K562 (cell line): ENCODE results near the gene ZNF724. TPM values are rescaled to one million over a fixed set of nuclear protein-coding genes. Genes with fewer than 3 reads are reported as not detected.
A peak's percentile ranks its signal among the peaks of the same experiment; 100 is the strongest.

Experiments
- ATAC-seq: fragments of 200-7000 bp; cut with Tn5 transposase; 3 replicates; pipeline ENCODE4 v1.9.1; 2020; ENCODE audit warnings: moderate library complexity
- BruUV-seq: library from RNA; stranded (reverse); fragments of 400-500 nt; replicated peaks from 2 replicates; lab custom pipeline; 2021; lab: Mats Ljungman, UMichigan
- CTCF ChIA-PET: fragments of 300-600 bp; formaldehyde crosslinking; extraction: SDS; loops from one replicate; lab custom pipeline; 2021; ENCODE audit warnings: low intra/inter-chr PET ratio; lab: Yijun Ruan, JAX
- POLR2A ChIA-PET: fragments of 300-600, 350-650 bp; sonication (Branson Sonifier 250); formaldehyde crosslinking; extraction: SDS; loops from one replicate; lab custom pipeline; 2021; ENCODE audit warnings: antibody characterized with exemption, inconsistent platforms; lab: Yijun Ruan, JAX
- DNase-seq, 4 experiments: peaks; one replicate each; pipeline versions ENCODE4 v3.0.0 to v3.0.0-alpha.2; 2011 to 2018; ENCODE audit warnings: low spot score in 3 of 4, mixed read lengths in 3 of 4; ENCODE audit errors: extremely low read depth in 1 of 4
- FAIRE-seq: peaks from 2 replicates; lab custom pipeline; 2011; peaks lifted over from hg19 to GRCh38; lab: Jason Lieb, UNC
- H2AFZ ChIP-seq: 2 replicates; pipeline ENCODE4 v1.6.0; 2011; ENCODE audit warnings: low read depth, low read length, control low read depth, inconsistent platforms
- H3K27ac ChIP-seq: fragments of 200-600 bp; 3 replicates; pipeline ENCODE4 v1.8.0; 2011; ENCODE audit warnings: low read depth, mild to moderate bottlenecking, control low read depth, inconsistent platforms, low read length, moderate library complexity, mixed read lengths; ENCODE audit errors: extremely low read depth
- H3K27me3 ChIP-seq, 2 experiments: fragments of 300-600 bp in 1 of 2; 2 replicates in 1 of 2; 3 replicates in 1 of 2; pipeline versions ENCODE4 v1.6.0 to v1.8.0; 2011; ENCODE audit warnings: inconsistent platforms in 2 of 2, low read length in 2 of 2, mild to moderate bottlenecking in 1 of 2, mixed read lengths in 1 of 2, moderate library complexity in 1 of 2; ENCODE audit not compliant: control insufficient read depth in 2 of 2, insufficient read depth in 2 of 2
- H3K36me3 ChIP-seq: fragments of 300-600 bp; 3 replicates; pipeline ENCODE4 v1.8.0; 2011; ENCODE audit warnings: mild to moderate bottlenecking, low read length, inconsistent platforms; ENCODE audit not compliant: control insufficient read depth, insufficient read depth
- H3K4me1 ChIP-seq, 2 experiments: fragments of 200-600 bp in 1 of 2; replicated peaks in 1 of 2; 2 replicates in 1 of 2; 3 replicates in 1 of 2; pipeline versions ENCODE4 v1.5.1 to v1.8.0; 2011; ENCODE audit warnings: inconsistent platforms in 2 of 2, low read length in 2 of 2, mild to moderate bottlenecking in 1 of 2, mixed read lengths in 1 of 2, moderate library complexity in 1 of 2; ENCODE audit not compliant: control insufficient read depth in 2 of 2, insufficient read depth in 2 of 2
- H3K4me2 ChIP-seq: 2 replicates; pipeline ENCODE4 v1.6.1; 2011; ENCODE audit warnings: low read length, control low read depth, inconsistent platforms, mixed read lengths; ENCODE audit not compliant: insufficient read depth
- H3K4me3 ChIP-seq: fragments of 200-600 bp; sonication (generic), shearing (Covaris generic); 2 replicates; pipeline ENCODE4 v1.5.1; 2016; ENCODE audit warnings: control low read depth, inconsistent platforms
- H3K79me2 ChIP-seq: fragments of 200-600 bp; 3 replicates; pipeline ENCODE4 v1.8.0; 2011; ENCODE audit warnings: low read length, inconsistent platforms; ENCODE audit not compliant: control insufficient read depth, insufficient read depth
- H3K9ac ChIP-seq, 2 experiments: 2 replicates each; pipeline versions ENCODE4 v1.6.0 to v1.6.1; 2011; ENCODE audit warnings: low read depth in 2 of 2, low read length in 2 of 2, control low read depth in 1 of 2, inconsistent platforms in 1 of 2, mild to moderate bottlenecking in 1 of 2, mixed read lengths in 1 of 2; ENCODE audit not compliant: insufficient read depth in 1 of 2
- H3K9me1 ChIP-seq: one replicate; pipeline ENCODE4 v1.6.0; 2011; ENCODE audit warnings: inconsistent platforms, mild to moderate bottlenecking, low read length, moderate library complexity; ENCODE audit not compliant: control insufficient read depth, insufficient read depth
- H3K9me3 ChIP-seq: replicated peaks from 2 replicates; pipeline ENCODE4 v1.5.1; 2011; ENCODE audit warnings: low read depth, low read length, inconsistent platforms; ENCODE audit not compliant: control insufficient read depth, insufficient read depth
- H4K20me1 ChIP-seq: replicated peaks from 2 replicates; pipeline ENCODE4 v1.6.1; 2011; ENCODE audit warnings: low read length, inconsistent platforms, mixed read lengths; ENCODE audit not compliant: control insufficient read depth, insufficient read depth
- CTCF ChIP-seq, 3 experiments: IDR thresholded peaks in 2 of 3; conservative IDR thresholded peaks in 1 of 3; 2 replicates each; pipeline ENCODE4 v1.5.1; 2011 to 2012; ENCODE audit warnings: low read length in 3 of 3, mild to moderate bottlenecking in 3 of 3, control low read depth in 2 of 3, improper control_type of control experiment in 1 of 3, inconsistent platforms in 1 of 3, low read depth in 1 of 3, mixed read lengths in 1 of 3, moderate library complexity in 1 of 3; ENCODE audit not compliant: insufficient read depth in 2 of 3
- ELF2 ChIP-seq: fragments of 250-450 bp; sonication (Bioruptor Pico); IDR thresholded peaks from 2 replicates; pipeline ENCODE4 v1.5.0; 2021; ENCODE audit warnings: mild to moderate bottlenecking
- FOSL1 ChIP-seq: fragments of 200-800 bp; sonication (Bioruptor generic); conservative IDR thresholded peaks from 2 replicates; pipeline ENCODE4 v1.6.1; 2016; ENCODE audit warnings: missing genetic modification characterization, missing compliant biosample characterization
- FOXA3 ChIP-seq, 2 experiments: fragments of 450-650 bp in 1 of 2; sonication (generic) in 1 of 2; formaldehyde crosslinking; IDR thresholded peaks in 1 of 2; conservative IDR thresholded peaks in 1 of 2; 2 replicates each; pipeline versions ENCODE4 v1.4.0 to v1.8.0; 2020 to 2022; ENCODE audit warnings: mild to moderate bottlenecking in 2 of 2, missing genetic modification reagents in 1 of 2
- XRCC3 ChIP-seq: fragments of 450-650 bp; IDR thresholded peaks from 2 replicates; pipeline ENCODE4 v1.6.1; 2017; ENCODE audit warnings: mild to moderate bottlenecking, moderate library complexity
- ZNF551 ChIP-seq: fragments of 250-450 bp; sonication (Bioruptor Pico); IDR thresholded peaks from 2 replicates; pipeline ENCODE4 v1.5.0; 2021; ENCODE audit warnings: mild to moderate bottlenecking, moderate library complexity
- WGBS: fragments of 100-300 bp; shearing (Covaris generic); methylation state at CpG from one replicate; pipeline ENCODE4 v1.1.6; 2016; ENCODE audit warnings: low coverage, mixed read lengths; ENCODE audit not compliant: insufficient coverage; ENCODE audit errors: missing lambda C conversion rate; 5-methylcytosine and 5-hydroxymethylcytosine counted together
- in situ Hi-C: fragments of 300-500 bp; cut with MboI; formaldehyde crosslinking; loops from 4 replicates; pipeline ENCODE4 v1.15.0; 2018; ENCODE audit warnings: inconsistent platforms, mixed read lengths
- intact Hi-C: fragments of 100-400 bp; cut with micrococcal nuclease; formaldehyde crosslinking; loops from 2 replicates; pipeline ENCODE4 v1.14.2; 2022
- polyA plus RNA-seq, 8 experiments: library from polyadenylated mRNA; depleted of rRNA in 4 of 8; stranded (reverse) in 5 of 8; unstranded in 3 of 8; fragments of >200 nt; fragmentation: Nextera tagmentation in 2 of 8; fragmentation: Illumina TruSeq in 1 of 8; extraction: Ambion mirVana in 2 of 8; extraction: Trizol in 1 of 8; gene quantifications; 2 replicates each; pipeline versions ENCODE4 v1.2.1 to v1.2.3, GENCODE V29; 2011 to 2014; ENCODE audit warnings: inconsistent platforms in 1 of 8, missing spikeins in 1 of 8
- small RNA-seq: library from RNA; depleted of rRNA; stranded (forward); fragments of <200 nt; gene quantifications from one replicate; pipeline ENCODE3, GENCODE V24; 2014
- total RNA-seq, 7 experiments: library from RNA; depleted of rRNA in 6 of 7; stranded (reverse); fragments of >200 nt in 6 of 7; fragmentation: Illumina TruSeq in 2 of 7; extraction: Trizol in 2 of 7; gene quantifications; 2 replicates each; pipeline versions ENCODE4 v1.2.1 to v1.2.3, GENCODE V29; 2011 to 2021; ENCODE audit warnings: low replicate concordance in 1 of 7

ZNF724 gene
- total and polyA plus RNA-seq, 9 of the 15 experiments (the other 6 are each of a cell fraction or from before 2014, with no cell fraction given) = 0.18 to 4.2 (median 1.8) TPM

- intact Hi-C loops = no loop called here
- no peak overlapping the region for H3K4me2 ChIP-seq
- no peaks in the 10 kb centered on the region for H3K79me2 ChIP-seq
- H3K4me3 ChIP-seq = no peak overlapping the region
- ChIA-PET POLR2A (no interaction called here), CTCF (no interaction called here)
- TF ChIP-seq ELF2 (CRISPR knock-in tag) = no peak
- TF ChIP-seq XRCC3 = no peak
- TF ChIP-seq FOXA3 (CRISPR knock-in tag; conservative IDR thresholded peaks at IDR 0.05 in 1 of 2, IDR thresholded peaks at IDR 0.05 in 1 of 2) = peak in 1 of 2 experiments; percentile 92; a peak in 1 of 4 replicates
- TF ChIP-seq FOSL1 = peak; percentile 82
- no peak for TF ChIP-seq ZNF551 (CRISPR knock-in tag)
- TF ChIP-seq CTCF (IDR thresholded peaks at IDR 0.05 in 2 of 3, conservative IDR thresholded peaks at IDR 0.05 in 1 of 3; ENCODE audit: insufficient read depth in 2 of 3, low read depth in 1 of 3, low read length in 3 of 3) = 0 out of 6 replicates have a peak, but pooled peaks of 1 of the 3 experiments have one; percentile 14
- no peaks in the 10 kb centered on the region for H3K27me3 ChIP-seq
- no TSS peak for BruUV-seq
- H3K9me1 ChIP-seq = no peaks in the 10 kb centered on the region
- in situ Hi-C loops = no loop called here
- WGBS = 2% methylated on average over 11 of the region's 11 CpGs
- FAIRE-seq (no peak), DNase-seq (peak; percentile 8 to 30 (median 14)), ATAC-seq (no peak)
- H2AFZ ChIP-seq = no peak overlapping the region
- H3K4me1 ChIP-seq = no peaks in the 10 kb centered on the region
- H3K36me3 ChIP-seq = no peaks in the 10 kb centered on the region
- no peak overlapping the region for H3K27ac ChIP-seq
- H4K20me1 ChIP-seq = no peaks in the 10 kb centered on the region
- H3K9me3 ChIP-seq = no peaks in the 10 kb centered on the region
- H3K9ac ChIP-seq = no peak overlapping the region
Observed at GRCh38 chr19:23183251-23183650, 66.9 kb downstream of the ZNF724 start.

Small RNAs within 50 kb of the gene (small RNA-seq; reads per million reads assigned to genes)
- not detected for gene VN1R91P

Other genes with a start within 250 kb of the ZNF724 start
- 0.77 and 0.94 TPM in 2 replicates for gene ZNF728, start 247.2 kb downstream of the ZNF724 start, total RNA-seq (2014; rRNA removed)
- gene ZNF728, start 247.2 kb downstream of the ZNF724 start, total RNA-seq (2014; rRNA removed; fragmentation: Illumina TruSeq; extraction: Trizol) = 1.3 and 1.7 TPM in 2 replicates
- gene ZNF728, start 247.2 kb downstream of the ZNF724 start, total RNA-seq (2015; rRNA removed; fragmentation: Illumina TruSeq; extraction: Trizol) = 1.2 and 1.5 TPM in 2 replicates
- gene ZNF728, start 247.2 kb downstream of the ZNF724 start, total RNA-seq (2021) = 0.67 and 1.0 TPM in 2 replicates
- gene ZNF728, start 247.2 kb downstream of the ZNF724 start, polyA plus RNA-seq (2011; rRNA removed) = 0.09 and 0.26 TPM in 2 replicates
- gene ZNF728, start 247.2 kb downstream of the ZNF724 start, polyA plus RNA-seq (2014; fragmentation: Illumina TruSeq; extraction: Trizol) = 0.40 and 0.71 TPM in 2 replicates
- under 1 TPM; 0.34 to 0.45 TPM for gene ZNF728, start 247.2 kb downstream of the ZNF724 start, polyA plus RNA-seq (2014; fragmentation: Nextera tagmentation; extraction: Ambion mirVana)
- 0.38 and 0.46 TPM in 2 replicates for gene ZNF728, start 247.2 kb downstream of the ZNF724 start, polyA plus RNA-seq (2014; rRNA removed)
- 0.36 and 0.65 TPM in 2 replicates for gene ZNF730, start 133.4 kb downstream of the ZNF724 start, total RNA-seq (2014; rRNA removed)
- 1.4 and 1.5 TPM in 2 replicates for gene ZNF730, start 133.4 kb downstream of the ZNF724 start, total RNA-seq (2014; rRNA removed; fragmentation: Illumina TruSeq; extraction: Trizol)
- 1.2 and 1.4 TPM in 2 replicates for gene ZNF730, start 133.4 kb downstream of the ZNF724 start, total RNA-seq (2015; rRNA removed; fragmentation: Illumina TruSeq; extraction: Trizol)
- gene ZNF730, start 133.4 kb downstream of the ZNF724 start, total RNA-seq (2021) = 0.64 and 0.81 TPM in 2 replicates
- gene ZNF730, start 133.4 kb downstream of the ZNF724 start, polyA plus RNA-seq (2011; rRNA removed) = 0.30 and 2.0 TPM in 2 replicates
- 0.56 and 0.71 TPM in 2 replicates for gene ZNF730, start 133.4 kb downstream of the ZNF724 start, polyA plus RNA-seq (2014; fragmentation: Illumina TruSeq; extraction: Trizol)
- gene ZNF730, start 133.4 kb downstream of the ZNF724 start, polyA plus RNA-seq (2014; fragmentation: Nextera tagmentation; extraction: Ambion mirVana) = under 1 TPM; 0.28 to 0.53 TPM
- gene ZNF730, start 133.4 kb downstream of the ZNF724 start, polyA plus RNA-seq (2014; rRNA removed) = 0.44 and 0.46 TPM in 2 replicates
- 2.6 TPM in 2 replicates for gene ZNF91, start 145.1 kb upstream of the ZNF724 start, total RNA-seq (2014; rRNA removed)
- 5.8 TPM in 2 replicates for gene ZNF91, start 145.1 kb upstream of the ZNF724 start, total RNA-seq (2014; rRNA removed; fragmentation: Illumina TruSeq; extraction: Trizol)
- 5.7 and 6.7 TPM in 2 replicates for gene ZNF91, start 145.1 kb upstream of the ZNF724 start, total RNA-seq (2015; rRNA removed; fragmentation: Illumina TruSeq; extraction: Trizol)
- gene ZNF91, start 145.1 kb upstream of the ZNF724 start, total RNA-seq (2021) = 4.3 TPM in 2 replicates
- gene ZNF91, start 145.1 kb upstream of the ZNF724 start, polyA plus RNA-seq (2011; rRNA removed) = 3.2 and 5.9 TPM in 2 replicates
- gene ZNF91, start 145.1 kb upstream of the ZNF724 start, polyA plus RNA-seq (2014; fragmentation: Illumina TruSeq; extraction: Trizol) = 2.7 and 3.2 TPM in 2 replicates
- 1 to 10 TPM; 1.0 to 1.1 TPM for gene ZNF91, start 145.1 kb upstream of the ZNF724 start, polyA plus RNA-seq (2014; fragmentation: Nextera tagmentation; extraction: Ambion mirVana)
- 2.2 and 4.4 TPM in 2 replicates for gene ZNF91, start 145.1 kb upstream of the ZNF724 start, polyA plus RNA-seq (2014; rRNA removed)